Lower lobe of right lung (tissue), 2 donors: ENCODE results near the gene NKAIN2. TPM values are rescaled to one million over a fixed set of nuclear protein-coding genes. Genes with fewer than 3 reads are reported as not detected.

Experiments
- ATAC-seq, 2 donors: fragments of 200-7000 bp; cut with Tn5 transposase; one replicate each; pipeline ENCODE4 v1.9.1; 2020 to 2022; ENCODE audit warnings: mild to moderate bottlenecking in 2 of 2, moderate library complexity in 2 of 2
- DNase-seq: peaks from one replicate; pipeline ENCODE4 v3.0.0-alpha.2; 2020
- H3K27ac ChIP-seq: fragments of 200-600 bp; one replicate; pipeline ENCODE4 v1.8.0; 2022
- H3K27me3 ChIP-seq: fragments of 200-600 bp; one replicate; pipeline ENCODE4 v1.8.0; 2022; ENCODE audit warnings: low read depth
- H3K36me3 ChIP-seq: fragments of 200-600 bp; one replicate; pipeline ENCODE4 v1.8.0; 2022; ENCODE audit warnings: mild to moderate bottlenecking
- H3K4me1 ChIP-seq: fragments of 200-600 bp; one replicate; pipeline ENCODE4 v1.8.0; 2022
- H3K4me3 ChIP-seq: fragments of 200-600 bp; one replicate; pipeline ENCODE4 v1.8.0; 2022; ENCODE audit warnings: mild to moderate bottlenecking
- H3K9me3 ChIP-seq: fragments of 200-600 bp; one replicate; pipeline ENCODE4 v1.8.0; 2022
- CTCF ChIP-seq: fragments of 200-600 bp; IDR thresholded peaks from one replicate; pipeline ENCODE4 v1.8.0; 2022; ENCODE audit warnings: antibody characterized with exemption, mild to moderate bottlenecking
- intact Hi-C: fragments of 100-400 bp; cut with DNase I; formaldehyde crosslinking; loops from one replicate; pipeline ENCODE4 v1.11.0; 2022
- total RNA-seq: library from RNA; stranded (reverse); fragmentation: NEBNext Ultra II Directional; extraction: Animal tissue kit (Norgen Biotek cat#: 25700); gene quantifications from one replicate; pipeline ENCODE4 v1.2.1, GENCODE V29; 2021
- donor health status: DM: no; HTN: yes; CAD: no; lungs with severe emphysema.

NKAIN2 gene
- total RNA-seq, 1 donor from 2014 or later = 0.12 TPM

- no peaks in the 10 kb centered on the region for H3K4me1 ChIP-seq
- no peak for TF ChIP-seq CTCF
- DNase-seq = no peak
- no peaks in the 10 kb centered on the region for H3K9me3 ChIP-seq
- intact Hi-C loops = no loop called here
- no peak for ATAC-seq
- H3K36me3 ChIP-seq = no peaks in the 10 kb centered on the region
- no peak overlapping the region for H3K4me3 ChIP-seq
- no peaks in the 10 kb centered on the region for H3K27me3 ChIP-seq
- no peak overlapping the region for H3K27ac ChIP-seq
These were observed 18.6 kb upstream of the NKAIN2 start for GRCh38 chr6:123785039-123785438.

- DNase-seq (no peak), ATAC-seq (no peak)
- TF ChIP-seq CTCF = no peak
- H3K36me3 ChIP-seq = no peaks in the 10 kb centered on the region
- no peak overlapping the region for H3K27ac ChIP-seq
- H3K9me3 ChIP-seq = no peaks in the 10 kb centered on the region
- no peaks in the 10 kb centered on the region for H3K27me3 ChIP-seq
- no peak overlapping the region for H3K4me3 ChIP-seq
- intact Hi-C loops = no loop called here
- no peaks in the 10 kb centered on the region for H3K4me1 ChIP-seq
These were observed 15.3 kb upstream of the NKAIN2 start for GRCh38 chr6:123788319-123788718.

GRCh38 chr6:123794190-123794589 lies 9.5 kb upstream of the NKAIN2 start:
- Histone ChIP-seq H3K4me1 (no peaks in the 10 kb centered on the region), H3K4me3 (no peak overlapping the region), H3K36me3 (no peaks in the 10 kb centered on the region), H3K9me3 (no peaks in the 10 kb centered on the region), H3K27me3 (no peaks in the 10 kb centered on the region), H3K27ac (no peak overlapping the region)
- intact Hi-C loops = no loop called here
- no peak for TF ChIP-seq CTCF
- DNase-seq (no peak), ATAC-seq (no peak)

GRCh38 chr6:123794799-123795198 lies 8.9 kb upstream of the NKAIN2 start:
- DNase-seq (no peak), ATAC-seq (no peak)
- intact Hi-C loops = no loop called here
- H3K9me3 ChIP-seq = no peaks in the 10 kb centered on the region
- no peaks in the 10 kb centered on the region for H3K27me3 ChIP-seq
- H3K36me3 ChIP-seq = no peaks in the 10 kb centered on the region
- TF ChIP-seq CTCF = no peak
- H3K4me1 ChIP-seq = no peaks in the 10 kb centered on the region
- no peak overlapping the region for H3K4me3 ChIP-seq
- H3K27ac ChIP-seq = no peak overlapping the region

- Histone ChIP-seq H3K4me1 (peaks cover 11% of the 10 kb centered on the region), H3K9me3 (no peaks in the 10 kb centered on the region), H3K36me3 (no peaks in the 10 kb centered on the region), H3K27ac (no peak overlapping the region), H3K4me3 (no peak overlapping the region), H3K27me3 (peaks cover 36% of the 10 kb centered on the region)
- intact Hi-C loops = no loop called here
- TF ChIP-seq CTCF = no peak
- DNase-seq = no peak
- ATAC-seq = no peak
These were observed 2.6 kb upstream of the NKAIN2 start for GRCh38 chr6:123801067-123801466.

GRCh38 chr6:123802351-123802696 lies 1.3 kb upstream of the NKAIN2 start:
- ATAC-seq (peak in 1 of 2 donors; percentile 33), DNase-seq (no peak)
- H3K4me3 ChIP-seq = peak overlapping the region; percentile 50
- H3K27me3 ChIP-seq = peaks cover 42% of the 10 kb centered on the region
- no peak overlapping the region for H3K27ac ChIP-seq
- H3K36me3 ChIP-seq = no peaks in the 10 kb centered on the region
- intact Hi-C loops = no loop called here
- no peaks in the 10 kb centered on the region for H3K9me3 ChIP-seq
- H3K4me1 ChIP-seq = peaks cover 11% of the 10 kb centered on the region
- no peak for TF ChIP-seq CTCF
